ENCODE results near the gene OR11L1.

GRCh38 chr1:247865416-247865815 lies 23.7 kb upstream of the OR11L1 start:
- TF ChIP-seq CTCF (IDR thresholded peaks at IDR 0.05) (no peak), POLR2A (IDR thresholded peaks at IDR 0.05) (no peak)

Measured in transverse colon (tissue), 3 donors.